Esophagus muscularis mucosa (tissue), 4 donors: ENCODE results near the gene FXYD5. TPM values are rescaled to one million over a fixed set of nuclear protein-coding genes. Genes with fewer than 3 reads are reported as not detected.

ENCODE experiments used
- DNase-seq: peaks from one replicate; pipeline ENCODE4 v3.0.0-alpha.2; 2017; ENCODE audit errors: extremely low spot score
- H3K27ac ChIP-seq, 4 donors: fragments of 200-600 bp; sonication (generic); replicated peaks in 1 of 4; 1 replicate in 3 of 4; 2 replicates in 1 of 4; pipeline ENCODE4 v1.5.1; 2016 to 2019; ENCODE audit warnings: mild to moderate bottlenecking in 1 of 4
- H3K27me3 ChIP-seq, 4 donors: fragments of 200-600 bp; sonication (generic); one replicate each; pipeline versions ENCODE4 v1.5.1 to v1.6.0; 2016 to 2019
- H3K36me3 ChIP-seq, 4 donors: fragments of 200-600 bp; sonication (generic); one replicate each; pipeline ENCODE4 v1.5.1; 2016 to 2019
- H3K4me1 ChIP-seq, 4 donors: fragments of 200-600 bp; sonication (generic); one replicate each; pipeline ENCODE4 v1.5.1; 2016 to 2019
- H3K4me3 ChIP-seq, 4 donors: fragments of 200-600 bp; sonication (generic); 1 replicate in 2 of 4; 2 replicates in 2 of 4; pipeline ENCODE4 v1.5.1; 2016 to 2019; ENCODE audit warnings: mild to moderate bottlenecking in 4 of 4, moderate library complexity in 1 of 4
- H3K9me3 ChIP-seq, 4 donors: fragments of 200-600 bp; sonication (generic); 1 replicate in 3 of 4; 2 replicates in 1 of 4; pipeline ENCODE4 v1.5.1; 2016 to 2019
- CTCF ChIP-seq, 3 experiments: fragments of 200-600 bp in 2 of 3; fragments of 450-650 bp in 1 of 3; sonication (generic) in 2 of 3; IDR thresholded peaks; one replicate each; pipeline ENCODE4 v1.5.1; 2017 to 2019; ENCODE audit warnings: antibody characterized with exemption in 3 of 3, mild to moderate bottlenecking in 2 of 3, moderate library complexity in 1 of 3
- EP300 ChIP-seq: sonication (generic); formaldehyde crosslinking; IDR thresholded peaks from one replicate; pipeline ENCODE4 v1.6.1; 2017; ENCODE audit warnings: antibody characterized with exemption
- POLR2A ChIP-seq: fragments of 450-650 bp; IDR thresholded peaks from one replicate; pipeline ENCODE4 v1.6.1; 2017; ENCODE audit warnings: antibody characterized with exemption, moderate library complexity, mild to moderate bottlenecking, low read depth
- POLR2AphosphoS5 ChIP-seq, 2 donors: sonication (generic); formaldehyde crosslinking; IDR thresholded peaks; one replicate each; pipeline ENCODE4 v1.6.1; 2017; ENCODE audit warnings: antibody characterized with exemption in 2 of 2
- WGBS: methylation state at CpG from one replicate; pipeline ENCODE4 v1.1.5; 2018; 5-methylcytosine and 5-hydroxymethylcytosine counted together
- intact Hi-C: fragments of 100-400 bp; cut with DNase I; formaldehyde crosslinking; loops from one replicate; pipeline ENCODE4 v1.15.1; 2023
- total RNA-seq, 4 donors: library from RNA; depleted of rRNA; stranded (reverse); fragments of >200 nt; gene quantifications; one replicate each; pipeline versions ENCODE4 v1.1.0 to v1.2.1, GENCODE V29; 2016

FXYD5 gene
- 10 to 100 TPM; 26.6 to 49.3 (median 43.0) TPM for total RNA-seq

- Histone ChIP-seq H3K4me1 (peaks cover 19 to 35% (median 30%) of the 10 kb centered on the region in 4 donors), H3K36me3 (peaks cover under 1 to 31% (median 19%) of the 10 kb centered on the region in 4 donors), H3K9me3 (no peaks in the 10 kb centered on the region), H3K4me3 (peak within 1 kb of the TSS; percentile 57 to 70 (median 63)), H3K27me3 (peaks cover 0 to 71% (median 19%) of the 10 kb centered on the region in 4 donors), H3K27ac (peak within 1 kb of the TSS; percentile 67 to 78 (median 74))
- intact Hi-C loops, result no loop called here
- TF ChIP-seq CTCF (IDR thresholded peaks at IDR 0.05) (peak in 1 of 3 experiments; percentile 5), POLR2A (peak; percentile 2), POLR2AphosphoS5 (IDR thresholded peaks at IDR 0.05) (peak in 1 of 2 donors; percentile 64), EP300 (no peak)
- DNase-seq, result no peak
- 3% methylated on average over 31 of the region's 49 CpGs for WGBS
Observed at GRCh38 chr19:35154525-35155406, at the start of gene FXYD5. TSS of gene FXYD5 (plus strand) at chr19:35154735. CDS start at chr19:35155551, 816 bp downstream.

GRCh38 chr19:35105047-35105410, 49.5 kb upstream of the FXYD5 start:
- Histone ChIP-seq H3K27ac (no peak overlapping the region), H3K4me3 (no peak overlapping the region), H3K4me1 (peaks cover 0 to 11% (median 2%) of the 10 kb centered on the region in 4 donors), H3K36me3 (no peaks in the 10 kb centered on the region), H3K27me3 (peaks cover 0 to 14% (median 0%) of the 10 kb centered on the region in 4 donors), H3K9me3 (no peaks in the 10 kb centered on the region)
- WGBS, result 95% methylated on average over 6 of the region's 6 CpGs
- TF ChIP-seq CTCF (IDR thresholded peaks at IDR 0.05), result no peak
- TF ChIP-seq EP300, result no peak
- no peak for TF ChIP-seq POLR2AphosphoS5 (IDR thresholded peaks at IDR 0.05)
- no peak for TF ChIP-seq POLR2A
- no peak for DNase-seq
- intact Hi-C loops, result no loop called here

- intact Hi-C loops, result no loop called here
- peak overlapping the region in 2 of 4 donors; percentile 34 to 72 for H3K27ac ChIP-seq
- DNase-seq, result no peak
Observed at GRCh38 chr19:35105411-35106290, 48.9 kb upstream of the FXYD5 start.

GRCh38 chr19:35106291-35106583, 48.3 kb upstream of the FXYD5 start:
- H3K9me3 ChIP-seq, result no peaks in the 10 kb centered on the region
- no peaks in the 10 kb centered on the region for H3K36me3 ChIP-seq
- peaks cover 0 to 11% (median 2%) of the 10 kb centered on the region in 4 donors for H3K4me1 ChIP-seq
- WGBS, result 90% methylated on average over 9 of the region's 9 CpGs
- intact Hi-C loops, result no loop called here
- no peak for DNase-seq
- peak overlapping the region in 3 of 4 donors; percentile 7 to 72 (median 34) for H3K27ac ChIP-seq
- H3K4me3 ChIP-seq, result no peak overlapping the region
- peaks cover 0 to 25% (median 0%) of the 10 kb centered on the region in 4 donors for H3K27me3 ChIP-seq
- TF ChIP-seq POLR2AphosphoS5 (IDR thresholded peaks at IDR 0.05) (no peak), EP300 (no peak), CTCF (IDR thresholded peaks at IDR 0.05) (no peak), POLR2A (no peak)

More at GRCh38 chr19:35105411-35106290, 48.9 kb upstream of the FXYD5 start:
- Histone ChIP-seq H3K4me1 (peaks cover 0 to 11% (median 2%) of the 10 kb centered on the region in 4 donors), H3K36me3 (no peaks in the 10 kb centered on the region), H3K4me3 (no peak overlapping the region), H3K27me3 (peaks cover 0 to 19% (median 0%) of the 10 kb centered on the region in 4 donors), H3K9me3 (no peaks in the 10 kb centered on the region)
- no peak for TF ChIP-seq CTCF (IDR thresholded peaks at IDR 0.05)
- TF ChIP-seq EP300, result no peak
- TF ChIP-seq POLR2A, result no peak
- TF ChIP-seq POLR2AphosphoS5 (IDR thresholded peaks at IDR 0.05), result no peak
- 84% methylated on average over 30 of the region's 30 CpGs for WGBS
